K562 (cell line): ENCODE results near the gene NADK. TPM values are rescaled to one million over a fixed set of nuclear protein-coding genes. Genes with fewer than 3 reads are reported as not detected.

Source experiments
- CREB1 ChIP-seq, 2 experiments: sonication (generic) in 1 of 2; formaldehyde crosslinking in 1 of 2; IDR thresholded peaks; 2 replicates each; pipeline versions ENCODE4 v1.6.1 to v1.8.0; 2012 to 2022; ENCODE audit warnings: inconsistent platforms in 1 of 2, mild to moderate bottlenecking in 1 of 2, missing genetic modification reagents in 1 of 2, moderate library complexity in 1 of 2
- ELF4 ChIP-seq: fragments of 450-650 bp; formaldehyde crosslinking; IDR thresholded peaks from 2 replicates; pipeline ENCODE4 v1.4.0; 2022; ENCODE audit warnings: missing genetic modification characterization
- ESRRB ChIP-seq: fragments of 250-450 bp; sonication (Bioruptor Pico); IDR thresholded peaks from 2 replicates; pipeline ENCODE4 v1.5.0; 2020; ENCODE audit warnings: mild to moderate bottlenecking, moderate library complexity, borderline replicate concordance
- KAT2B ChIP-seq: IDR thresholded peaks from one replicate; pipeline ENCODE4 v1.6.1; 2012; ENCODE audit warnings: low read depth, mild to moderate bottlenecking, control low read depth, inconsistent platforms, low read length, moderate library complexity
- NKRF ChIP-seq: fragments of 450-650 bp; IDR thresholded peaks from 2 replicates; pipeline ENCODE4 v1.6.1; 2016; ENCODE audit warnings: borderline replicate concordance
- SLC30A9 ChIP-seq: fragments of 250-450 bp; sonication (Bioruptor Pico); IDR thresholded peaks from 2 replicates; pipeline ENCODE4 v1.8.0; 2022; ENCODE audit warnings: mild to moderate bottlenecking, moderate library complexity
- ZBTB49 ChIP-seq: sonication (generic); formaldehyde crosslinking; IDR thresholded peaks from 2 replicates; pipeline ENCODE4 v1.8.0; 2022; ENCODE audit warnings: missing genetic modification reagents, mild to moderate bottlenecking, borderline replicate concordance
- ZC3H8 ChIP-seq: fragments of 450-650 bp; IDR thresholded peaks from 2 replicates; pipeline ENCODE4 v1.6.1; 2017
- ZNF175 ChIP-seq: fragments of 200-800 bp; sonication (Bioruptor generic); IDR thresholded peaks from 2 replicates; pipeline ENCODE4 v1.6.1; 2016; ENCODE audit warnings: low read depth, mild to moderate bottlenecking, missing genetic modification characterization, missing compliant biosample characterization
- ZNF584 ChIP-seq: fragments of 200-800 bp; sonication (Bioruptor generic); IDR thresholded peaks from 2 replicates; pipeline ENCODE4 v1.6.1; 2016; ENCODE audit warnings: low read depth, mild to moderate bottlenecking, missing genetic modification characterization, missing compliant biosample characterization
- polyA plus RNA-seq, 8 experiments: library from polyadenylated mRNA; depleted of rRNA in 4 of 8; stranded (reverse) in 5 of 8; unstranded in 3 of 8; fragments of >200 nt; fragmentation: Nextera tagmentation in 2 of 8; fragmentation: Illumina TruSeq in 1 of 8; extraction: Ambion mirVana in 2 of 8; extraction: Trizol in 1 of 8; gene quantifications; 2 replicates each; pipeline versions ENCODE4 v1.2.1 to v1.2.3, GENCODE V29; 2011 to 2014; ENCODE audit warnings: inconsistent platforms in 1 of 8, missing spikeins in 1 of 8
- total RNA-seq, 7 experiments: library from RNA; depleted of rRNA in 6 of 7; stranded (reverse); fragments of >200 nt in 6 of 7; fragmentation: Illumina TruSeq in 2 of 7; extraction: Trizol in 2 of 7; gene quantifications; 2 replicates each; pipeline versions ENCODE4 v1.2.1 to v1.2.3, GENCODE V29; 2011 to 2021; ENCODE audit warnings: low replicate concordance in 1 of 7
- TF ChIP-seq, protein P1 (sequence below), 2 experiments: fragments of 450-650 bp in 1 of 2; sonication (generic) in 1 of 2; formaldehyde crosslinking in 1 of 2; IDR thresholded peaks; 2 replicates each; pipeline versions ENCODE4 v1.7.1 to v1.9.0; 2016 to 2022; ENCODE audit warnings: inconsistent platforms in 1 of 2, mild to moderate bottlenecking in 1 of 2, missing genetic modification reagents in 1 of 2

NADK gene
- total and polyA plus RNA-seq, 9 of the 15 experiments (the other 6 are each of a cell fraction or from before 2014, with no cell fraction given) = 1.5 to 135 (median 75.1) TPM

- TF ChIP-seq NKRF = peak; percentile 55; the same call in 1 of the 2 replicates
- TF ChIP-seq ELF4 (CRISPR knock-in tag) = no peak
- TF ChIP-seq ZNF584 = no peak
- TF ChIP-seq, protein P1, sequence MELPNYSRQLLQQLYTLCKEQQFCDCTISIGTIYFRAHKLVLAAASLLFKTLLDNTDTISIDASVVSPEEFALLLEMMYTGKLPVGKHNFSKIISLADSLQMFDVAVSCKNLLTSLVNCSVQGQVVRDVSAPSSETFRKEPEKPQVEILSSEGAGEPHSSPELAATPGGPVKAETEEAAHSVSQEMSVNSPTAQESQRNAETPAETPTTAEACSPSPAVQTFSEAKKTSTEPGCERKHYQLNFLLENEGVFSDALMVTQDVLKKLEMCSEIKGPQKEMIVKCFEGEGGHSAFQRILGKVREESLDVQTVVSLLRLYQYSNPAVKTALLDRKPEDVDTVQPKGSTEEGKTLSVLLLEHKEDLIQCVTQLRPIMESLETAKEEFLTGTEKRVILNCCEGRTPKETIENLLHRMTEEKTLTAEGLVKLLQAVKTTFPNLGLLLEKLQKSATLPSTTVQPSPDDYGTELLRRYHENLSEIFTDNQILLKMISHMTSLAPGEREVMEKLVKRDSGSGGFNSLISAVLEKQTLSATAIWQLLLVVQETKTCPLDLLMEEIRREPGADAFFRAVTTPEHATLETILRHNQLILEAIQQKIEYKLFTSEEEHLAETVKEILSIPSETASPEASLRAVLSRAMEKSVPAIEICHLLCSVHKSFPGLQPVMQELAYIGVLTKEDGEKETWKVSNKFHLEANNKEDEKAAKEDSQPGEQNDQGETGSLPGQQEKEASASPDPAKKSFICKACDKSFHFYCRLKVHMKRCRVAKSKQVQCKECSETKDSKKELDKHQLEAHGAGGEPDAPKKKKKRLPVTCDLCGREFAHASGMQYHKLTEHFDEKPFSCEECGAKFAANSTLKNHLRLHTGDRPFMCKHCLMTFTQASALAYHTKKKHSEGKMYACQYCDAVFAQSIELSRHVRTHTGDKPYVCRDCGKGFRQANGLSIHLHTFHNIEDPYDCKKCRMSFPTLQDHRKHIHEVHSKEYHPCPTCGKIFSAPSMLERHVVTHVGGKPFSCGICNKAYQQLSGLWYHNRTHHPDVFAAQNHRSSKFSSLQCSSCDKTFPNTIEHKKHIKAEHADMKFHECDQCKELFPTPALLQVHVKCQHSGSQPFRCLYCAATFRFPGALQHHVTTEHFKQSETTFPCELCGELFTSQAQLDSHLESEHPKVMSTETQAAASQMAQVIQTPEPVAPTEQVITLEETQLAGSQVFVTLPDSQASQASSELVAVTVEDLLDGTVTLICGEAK (IDR thresholded peaks at IDR 0.05) = 0 out of 2 replicates have a peak, but pooled peaks have one; percentile 42
- TF ChIP-seq, protein P1 (CRISPR knock-in tag; IDR thresholded peaks at IDR 0.05) = no peak
- TF ChIP-seq ZC3H8 = no peak
- no peak for TF ChIP-seq ZNF175 (CRISPR knock-in tag)
- TF ChIP-seq KAT2B = no peak
- TF ChIP-seq CREB1 (IDR thresholded peaks at IDR 0.05) = no peak; the same call in 1 of the 2 replicates
- no peak for TF ChIP-seq CREB1 (CRISPR knock-in tag; IDR thresholded peaks at IDR 0.05)
- TF ChIP-seq ESRRB = no peak
- no peak for TF ChIP-seq ZBTB49 (CRISPR knock-in tag)
- no peak for TF ChIP-seq SLC30A9 (CRISPR knock-in tag)
Measured at GRCh38 chr1:1782399-1783221, 4.3 kb upstream of the NADK start (continued).
